ENCODE results near the gene ADAM12.

DNA sequence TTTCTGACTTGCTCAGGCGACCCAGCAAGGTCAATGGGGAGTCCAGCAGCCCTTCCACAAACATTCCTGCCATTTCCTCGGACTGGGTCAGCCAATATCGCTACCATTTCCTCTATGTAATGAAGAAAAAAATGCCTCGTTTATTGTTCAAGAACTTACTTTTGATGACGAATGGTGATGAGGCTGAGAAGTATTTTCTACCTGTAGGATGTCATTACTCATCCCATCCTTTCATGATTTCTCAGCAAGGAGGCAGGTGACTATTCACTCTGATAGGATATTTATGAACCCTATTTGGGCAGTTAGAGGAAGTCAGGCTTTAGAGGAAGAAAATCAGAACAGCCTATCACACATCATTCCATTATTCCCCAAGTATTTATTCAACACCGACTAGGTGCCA, 313.3 kb downstream of the ADAM12 start:
- TF ChIP-seq POLR2A (IDR thresholded peaks at IDR 0.05; ENCODE audit: low read depth, low read length) (no peak), POLR2AphosphoS5 (IDR thresholded peaks at IDR 0.05; ENCODE audit: low read depth, low read length) (no peak), TAF1 (IDR thresholded peaks at IDR 0.05; ENCODE audit: borderline replicate concordance, low read depth, low read length) (no peak)
